Activated naive CD4-positive, alpha-beta T cell treated with anti-CD3 and anti-CD28 coated beads, Interleukin-2, amount 50 U/mL, for 16 hours (primary cell): ENCODE results near the gene PDS5A.
"Not testable (repeated sequence)": the region's sequence is repeated elsewhere in the genome, so short reads cannot be mapped to it uniquely, and the experiment has no call there.

ENCODE experiments used
- DNase-seq: peaks from one replicate; pipeline ENCODE4 v3.0.0-alpha.2; 2020

Gene PDS5A

GRCh38 chr4:39950861-39951481, 26.7 kb downstream of the PDS5A start:
- no peak for DNase-seq

GRCh38 chr4:39947963-39948362, 29.7 kb downstream of the PDS5A start:
- DNase-seq: no peak

- DNase-seq: no peak
Observed at GRCh38 chr4:39947417-39947816, 30.3 kb downstream of the PDS5A start.

- not testable (repeated sequence) for DNase-seq
Observed at GRCh38 chr4:39944245-39944644, 33.5 kb downstream of the PDS5A start.

GRCh38 chr4:39942507-39942906, 35.2 kb downstream of the PDS5A start:
- DNase-seq: no peak

DNA sequence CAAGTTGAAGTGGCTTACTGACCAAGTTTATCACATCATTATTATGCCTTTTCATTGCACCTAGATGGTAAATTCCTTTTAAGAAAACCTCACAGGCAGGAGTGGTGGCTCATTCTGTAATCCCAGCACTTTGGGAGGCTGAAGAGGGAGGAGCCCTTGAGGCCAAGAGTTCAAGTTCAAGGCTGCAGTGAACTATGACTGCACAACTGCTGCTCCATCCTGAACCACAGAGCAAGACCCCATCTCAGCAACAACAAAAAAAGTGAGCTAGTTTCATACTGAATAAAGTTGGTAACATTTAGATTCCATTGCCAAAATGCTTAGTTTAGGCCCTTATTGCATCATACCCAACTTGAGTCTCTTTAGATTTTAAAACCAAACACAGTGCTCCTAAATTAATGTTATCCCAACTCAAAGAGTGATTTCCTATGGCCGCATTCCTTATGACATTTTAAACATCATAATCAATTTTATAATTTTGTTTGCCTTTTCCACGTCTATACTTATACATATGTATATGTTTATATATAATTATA, 36.0 kb downstream of the PDS5A start:
- DNase-seq: no peak

GRCh38 chr4:39937683-39938268, 39.9 kb downstream of the PDS5A start:
- DNase-seq: no peak

DNA sequence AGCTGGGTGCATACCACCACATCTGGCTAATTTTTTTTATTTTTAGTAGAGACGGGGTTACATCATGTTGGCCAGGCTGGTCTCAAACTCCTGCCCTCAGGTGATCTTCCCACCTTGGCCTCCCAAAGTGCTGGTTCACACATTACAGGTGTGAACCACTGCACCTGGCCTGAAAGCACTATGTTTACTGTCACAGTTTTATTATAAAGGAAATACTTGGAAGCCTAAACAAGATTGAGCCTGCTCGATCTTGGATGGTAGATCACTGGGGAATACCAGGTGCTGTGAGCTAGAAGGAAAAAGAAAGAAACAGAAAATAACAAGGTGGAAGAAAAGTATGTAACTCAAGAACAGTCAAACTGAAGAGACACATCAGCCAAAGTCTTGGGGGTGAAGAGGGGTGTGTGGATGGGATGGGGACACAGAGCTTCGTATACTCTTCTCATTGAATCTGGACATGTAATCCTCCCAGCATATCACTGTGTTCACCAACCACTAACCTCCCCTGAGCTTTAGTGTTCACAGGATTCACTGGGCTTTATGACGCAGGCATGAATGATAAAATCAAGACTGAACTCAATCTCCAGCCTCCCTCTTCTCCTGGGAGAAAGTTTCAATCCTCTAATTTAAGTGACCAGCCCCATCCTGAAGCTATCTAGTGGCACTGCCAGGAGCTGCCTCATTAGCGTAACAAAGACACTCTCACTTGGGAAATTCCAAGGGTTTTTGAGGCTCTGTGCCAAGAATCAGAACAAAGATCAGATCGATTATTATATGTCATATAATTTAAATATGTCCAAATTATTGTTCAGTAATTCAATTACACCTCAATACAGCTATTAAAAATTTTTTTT, 40.9 kb downstream of the PDS5A start:
- DNase-seq: no peak

- no peak for DNase-seq
Observed at GRCh38 chr4:39933671-39934590, 43.8 kb downstream of the PDS5A start.

GRCh38 chr4:39932776-39933402, 44.8 kb downstream of the PDS5A start:
- DNase-seq: no peak

GRCh38 chr4:39931441-39931901, 46.2 kb downstream of the PDS5A start:
- DNase-seq: no peak

- no peak for DNase-seq
Observed at GRCh38 chr4:39928538-39928937, 49.2 kb downstream of the PDS5A start.

DNA sequence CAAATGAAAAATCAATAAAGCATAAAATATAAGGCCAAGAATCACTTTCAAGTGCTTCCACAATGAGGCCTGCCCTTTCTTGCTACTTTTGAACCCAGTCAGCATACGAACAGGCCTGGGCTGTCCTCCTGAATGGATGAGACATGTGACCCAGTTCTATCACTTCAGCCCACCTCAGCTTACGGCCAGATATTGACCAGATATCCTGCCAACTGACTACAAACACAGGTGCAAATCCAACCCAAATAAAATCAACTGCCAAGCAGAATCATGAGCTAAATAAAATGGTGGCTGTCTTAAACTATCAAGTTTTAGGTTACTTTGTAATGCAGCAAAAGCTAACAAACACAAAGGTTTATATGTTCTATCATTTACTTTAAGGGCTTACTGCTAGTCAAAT, 53.7 kb downstream of the PDS5A start:
- DNase-seq: no peak

GRCh38 chr4:39922399-39922798, 55.3 kb downstream of the PDS5A start:
- DNase-seq: no peak

GRCh38 chr4:39913471-39913870, 64.2 kb downstream of the PDS5A start:
- DNase-seq: no peak

GRCh38 chr4:39910064-39910463, 67.6 kb downstream of the PDS5A start:
- DNase-seq: no peak

GRCh38 chr4:39908284-39908683, 69.4 kb downstream of the PDS5A start:
- DNase-seq: no peak

GRCh38 chr4:39905656-39906055, 72.1 kb downstream of the PDS5A start:
- DNase-seq: no peak

DNA sequence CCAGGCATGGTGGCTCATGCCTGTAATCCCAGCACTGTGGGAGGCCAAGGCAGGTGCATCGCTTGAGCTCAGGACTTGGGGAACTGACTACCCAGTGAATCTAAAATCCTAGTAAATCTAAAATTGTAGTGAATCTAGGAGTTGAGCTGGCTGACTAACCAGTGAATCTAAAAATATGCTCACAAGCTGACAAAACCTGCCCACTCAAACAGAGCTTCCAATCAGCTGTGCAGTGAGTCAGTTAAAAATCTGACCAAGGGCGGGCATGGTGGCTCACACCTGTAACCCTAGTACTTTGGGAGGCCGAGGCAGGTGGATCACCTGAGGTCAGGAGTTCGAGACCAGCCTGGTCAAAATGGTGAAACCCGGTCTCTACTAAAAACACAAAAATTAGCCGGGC, 72.7 kb downstream of the PDS5A start:
- not testable (repeated sequence) for DNase-seq

- no peak for DNase-seq
Observed at GRCh38 chr4:39900966-39901365, 76.7 kb downstream of the PDS5A start.

DNA sequence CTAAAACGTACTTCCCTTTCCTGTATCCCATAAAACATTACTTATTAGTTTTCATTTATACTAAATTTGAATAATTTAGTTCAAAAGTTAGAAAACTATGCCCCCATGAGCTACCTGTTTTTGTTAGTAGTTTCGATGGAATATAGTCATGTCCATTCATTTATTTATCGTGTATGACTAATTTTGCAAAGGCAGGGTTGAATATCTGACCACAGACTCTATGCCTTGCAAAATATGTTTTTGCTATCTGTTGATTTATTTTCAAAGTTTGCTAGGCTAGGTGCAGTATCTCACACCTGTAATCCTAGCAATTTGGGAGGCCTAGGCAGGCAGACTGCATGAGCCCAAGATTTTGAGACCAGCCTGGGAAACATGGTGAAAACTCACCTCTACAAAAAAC, 78.4 kb downstream of the PDS5A start:
- DNase-seq: no peak

- no peak for DNase-seq
Observed at GRCh38 chr4:39898015-39898414, 79.7 kb downstream of the PDS5A start.
